ENCODE data around the gene ANKRD11.

DNA sequence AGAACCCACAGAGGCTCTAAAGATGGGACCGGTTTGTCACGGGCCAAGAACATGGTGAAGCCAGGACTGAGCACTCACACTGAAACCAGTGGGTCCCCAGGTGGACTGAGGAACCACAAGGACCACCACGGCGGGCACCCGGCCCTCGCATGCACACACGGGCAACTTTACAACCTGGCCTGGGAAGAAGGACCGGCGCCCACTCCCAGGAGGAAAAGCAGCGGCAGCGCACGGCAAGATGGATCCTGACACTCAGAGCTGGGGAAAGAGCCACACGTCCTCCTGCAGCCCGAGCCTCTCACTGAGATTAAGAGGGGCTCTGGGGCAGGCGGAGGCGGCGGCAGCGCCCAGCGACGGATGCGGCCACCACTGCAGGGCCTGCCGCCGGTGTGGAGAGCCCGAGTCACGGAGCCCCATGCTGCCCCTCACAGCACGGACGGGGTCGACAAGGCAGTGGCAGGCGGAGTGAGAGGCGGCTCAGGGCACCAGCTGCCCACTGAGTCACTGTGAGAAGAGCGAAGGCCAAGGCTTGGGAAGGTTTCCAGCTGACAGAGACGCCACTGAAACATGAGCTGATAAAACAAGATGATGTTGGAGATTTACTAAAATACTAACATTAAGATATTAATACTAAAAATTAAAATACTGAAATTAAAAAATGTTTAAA lies 118.3 kb downstream of the ANKRD11 start:
- TF ChIP-seq POLR2AphosphoS5 (IDR thresholded peaks at IDR 0.05; ENCODE audit: low read depth, low read length) (no peak), TAF1 (IDR thresholded peaks at IDR 0.05; ENCODE audit: borderline replicate concordance, insufficient read depth, low read length) (no peak), SIN3A (IDR thresholded peaks at IDR 0.05; ENCODE audit: borderline replicate concordance, insufficient read depth, low read length) (no peak)
